ENCODE measurements around the gene NTF3.

DNA sequence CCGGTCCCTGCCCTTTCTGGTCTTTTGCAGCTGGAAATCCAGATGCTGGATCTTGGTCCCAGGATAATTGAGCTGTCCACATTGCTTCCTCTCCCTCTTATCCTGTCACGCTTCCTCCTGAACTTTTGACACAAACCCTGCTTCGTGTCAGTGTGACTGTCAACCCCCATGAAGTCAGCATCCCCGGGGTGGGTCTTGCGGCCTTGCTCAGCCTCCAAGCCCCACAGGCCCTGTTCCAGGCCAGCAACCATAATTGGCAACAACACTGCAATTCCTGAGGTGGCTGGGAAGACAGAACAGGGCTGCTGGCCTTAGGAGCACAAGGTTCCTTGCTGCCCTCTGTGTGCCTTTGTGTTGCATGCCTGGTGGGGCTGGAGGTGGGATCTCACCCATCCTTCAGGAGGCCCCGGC lies 74.9 kb downstream of the NTF3 start:
- TF ChIP-seq, protein P1, sequence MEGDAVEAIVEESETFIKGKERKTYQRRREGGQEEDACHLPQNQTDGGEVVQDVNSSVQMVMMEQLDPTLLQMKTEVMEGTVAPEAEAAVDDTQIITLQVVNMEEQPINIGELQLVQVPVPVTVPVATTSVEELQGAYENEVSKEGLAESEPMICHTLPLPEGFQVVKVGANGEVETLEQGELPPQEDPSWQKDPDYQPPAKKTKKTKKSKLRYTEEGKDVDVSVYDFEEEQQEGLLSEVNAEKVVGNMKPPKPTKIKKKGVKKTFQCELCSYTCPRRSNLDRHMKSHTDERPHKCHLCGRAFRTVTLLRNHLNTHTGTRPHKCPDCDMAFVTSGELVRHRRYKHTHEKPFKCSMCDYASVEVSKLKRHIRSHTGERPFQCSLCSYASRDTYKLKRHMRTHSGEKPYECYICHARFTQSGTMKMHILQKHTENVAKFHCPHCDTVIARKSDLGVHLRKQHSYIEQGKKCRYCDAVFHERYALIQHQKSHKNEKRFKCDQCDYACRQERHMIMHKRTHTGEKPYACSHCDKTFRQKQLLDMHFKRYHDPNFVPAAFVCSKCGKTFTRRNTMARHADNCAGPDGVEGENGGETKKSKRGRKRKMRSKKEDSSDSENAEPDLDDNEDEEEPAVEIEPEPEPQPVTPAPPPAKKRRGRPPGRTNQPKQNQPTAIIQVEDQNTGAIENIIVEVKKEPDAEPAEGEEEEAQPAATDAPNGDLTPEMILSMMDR (optimal IDR thresholded peaks at IDR 0.05 in 1 of 3, IDR thresholded peaks at IDR 0.05 in 1 of 3, conservative IDR thresholded peaks at IDR 0.05 in 1 of 3; ENCODE audit: extremely low read depth in 1 of 3, insufficient read depth in 2 of 3, low read length in 3 of 3) = no peak
- no peak for TF ChIP-seq EZH2 (IDR thresholded peaks at IDR 0.05; ENCODE audit: low read length)
